SK-N-SH (cell line): ENCODE results near the gene TNFRSF12A.

Experiments
- CTCF ChIP-seq: fragments of 200-600 bp; sonication (generic); IDR thresholded peaks from 2 replicates; pipeline ENCODE4 v1.6.1; 2017; ENCODE audit warnings: antibody characterized with exemption, mild to moderate bottlenecking, moderate library complexity
- EP300 ChIP-seq, 2 experiments: IDR thresholded peaks; 2 replicates each; pipeline versions ENCODE4 v1.4.0 to v1.6.1; 2012; ENCODE audit warnings: borderline replicate concordance in 1 of 2, low read depth in 1 of 2, low read length in 1 of 2
- FOXM1 ChIP-seq: IDR thresholded peaks from 2 replicates; pipeline ENCODE4 v1.4.0; 2012; ENCODE audit warnings: low read depth, mild to moderate bottlenecking
- JUND ChIP-seq: IDR thresholded peaks from 2 replicates; pipeline ENCODE4 v1.4.0; 2012
- MAX ChIP-seq: IDR thresholded peaks from 2 replicates; pipeline ENCODE4 v1.4.0; 2012; ENCODE audit warnings: low read depth
- NFIC ChIP-seq: IDR thresholded peaks from 2 replicates; pipeline ENCODE4 v1.4.0; 2012; ENCODE audit warnings: borderline replicate concordance
- SIN3A ChIP-seq: IDR thresholded peaks from 2 replicates; pipeline ENCODE4 v1.6.1; 2012; ENCODE audit warnings: low read depth, mild to moderate bottlenecking, low read length, moderate library complexity, borderline replicate concordance
- TEAD4 ChIP-seq: IDR thresholded peaks from 2 replicates; pipeline ENCODE4 v1.4.0; 2012; ENCODE audit warnings: mild to moderate bottlenecking, borderline replicate concordance; ENCODE audit not compliant: insufficient read depth
- TF ChIP-seq, protein P1 (sequence below): IDR thresholded peaks from 2 replicates; pipeline ENCODE4; 2012

DNA sequence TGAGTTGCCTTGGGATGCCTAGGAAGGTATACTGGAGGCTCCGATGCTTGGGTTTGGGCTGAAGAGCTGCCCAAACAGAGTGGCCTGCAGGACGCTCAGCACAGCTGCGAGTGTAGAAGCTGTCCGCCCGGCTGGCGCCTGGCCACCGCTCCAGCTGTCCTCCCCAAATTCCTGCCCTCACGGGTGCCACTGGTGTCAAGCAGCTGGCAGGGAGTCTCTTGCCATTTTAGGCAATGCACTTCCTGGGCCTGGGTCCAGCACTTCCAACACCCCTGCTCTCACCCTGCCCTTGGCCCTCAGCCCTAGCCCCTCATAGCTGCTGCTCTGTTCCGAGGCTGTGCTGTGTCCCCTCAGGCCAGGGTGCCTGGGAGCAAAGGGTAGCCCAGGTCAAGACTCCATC, 34.7 kb upstream of the TNFRSF12A start:
- TF ChIP-seq CTCF (no peak), MAX (no peak), NFIC (no peak), FOXM1 (no peak), TEAD4 (no peak), EP300 (IDR thresholded peaks at IDR 0.05; ENCODE audit: borderline replicate concordance in 1 of 2, low read depth in 1 of 2, low read length in 1 of 2) (no peak), SIN3A (no peak), JUND (no peak)
- TF ChIP-seq, protein P1, sequence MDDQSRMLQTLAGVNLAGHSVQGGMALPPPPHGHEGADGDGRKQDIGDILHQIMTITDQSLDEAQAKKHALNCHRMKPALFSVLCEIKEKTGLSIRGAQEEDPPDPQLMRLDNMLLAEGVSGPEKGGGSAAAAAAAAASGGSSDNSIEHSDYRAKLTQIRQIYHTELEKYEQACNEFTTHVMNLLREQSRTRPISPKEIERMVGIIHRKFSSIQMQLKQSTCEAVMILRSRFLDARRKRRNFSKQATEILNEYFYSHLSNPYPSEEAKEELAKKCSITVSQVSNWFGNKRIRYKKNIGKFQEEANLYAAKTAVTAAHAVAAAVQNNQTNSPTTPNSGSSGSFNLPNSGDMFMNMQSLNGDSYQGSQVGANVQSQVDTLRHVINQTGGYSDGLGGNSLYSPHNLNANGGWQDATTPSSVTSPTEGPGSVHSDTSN, result no peak
